Hematopoietic multipotent progenitor cell treated with erythropoietin and hydrocortisone succinate and interleukin-3 and kit ligand, for 15 days (in vitro differentiated cells): ENCODE measurements around the gene EHMT2.
A peak's percentile ranks its signal among the peaks of the same experiment; 100 is the strongest.
"Not testable (repeated sequence)": the region's sequence is repeated elsewhere in the genome, so short reads cannot be mapped to it uniquely, and the experiment has no call there.

ENCODE experiments used
- DNase-seq: peaks from one replicate; pipeline ENCODE4 v3.0.0-alpha.2; 2015; ENCODE audit warnings: low spot score

The EHMT2 gene

DNA sequence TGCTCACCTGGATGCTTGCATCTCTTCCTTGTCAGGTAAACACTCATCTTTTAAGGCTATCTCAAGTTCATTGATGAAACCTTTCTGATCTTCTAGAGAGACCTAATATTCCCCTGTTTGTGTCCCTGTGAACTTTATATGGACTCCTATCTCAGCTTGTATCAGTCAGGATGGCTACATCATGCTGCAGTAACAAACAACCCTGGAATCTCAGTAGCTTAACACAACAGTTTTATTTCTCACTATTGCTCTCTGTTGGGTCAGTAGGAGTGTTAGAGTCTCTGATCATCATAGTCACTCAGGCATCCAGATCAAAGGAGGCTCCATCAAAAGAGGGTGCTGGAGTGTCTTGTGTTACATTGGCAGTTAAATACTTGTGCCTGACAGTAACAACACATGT, 17.9 kb upstream of the EHMT2 start:
- DNase-seq: no peak

DNA sequence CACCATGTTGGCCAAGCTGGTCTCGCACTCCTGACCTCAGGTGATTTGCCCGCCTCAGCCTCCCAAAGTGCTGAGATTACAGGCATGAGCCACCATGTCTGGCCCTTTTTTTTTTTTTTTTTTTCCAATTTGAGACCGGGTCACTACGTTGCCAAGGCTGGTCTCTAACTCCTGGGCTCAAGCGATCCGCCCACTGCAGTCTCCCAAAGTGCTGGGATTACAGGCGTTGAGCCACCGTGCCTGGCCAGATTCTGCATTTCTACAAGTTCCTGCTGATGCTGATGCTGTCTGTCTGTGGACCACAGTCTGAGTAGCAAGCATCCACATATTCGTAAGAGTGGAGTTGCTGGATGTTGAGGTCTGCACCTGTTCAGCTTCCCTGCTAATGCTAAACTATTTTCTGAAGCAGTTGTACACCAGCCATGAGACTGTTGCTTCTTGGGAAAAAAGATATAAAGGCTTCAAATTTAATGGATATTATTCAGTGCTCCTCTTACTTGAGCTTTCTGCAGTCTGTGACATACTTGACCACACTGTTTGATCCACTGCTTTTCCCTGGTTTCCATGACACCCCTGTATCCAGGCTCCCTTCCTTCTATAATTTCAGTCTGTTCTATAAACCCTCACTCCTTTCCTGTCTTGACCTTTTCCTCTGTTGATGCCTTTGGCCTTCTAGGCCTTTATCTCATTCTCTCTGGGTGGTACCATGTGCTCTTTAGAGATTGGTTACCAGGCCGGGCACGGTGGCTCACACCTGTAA, 14.5 kb upstream of the EHMT2 start:
- no peak for DNase-seq

DNA sequence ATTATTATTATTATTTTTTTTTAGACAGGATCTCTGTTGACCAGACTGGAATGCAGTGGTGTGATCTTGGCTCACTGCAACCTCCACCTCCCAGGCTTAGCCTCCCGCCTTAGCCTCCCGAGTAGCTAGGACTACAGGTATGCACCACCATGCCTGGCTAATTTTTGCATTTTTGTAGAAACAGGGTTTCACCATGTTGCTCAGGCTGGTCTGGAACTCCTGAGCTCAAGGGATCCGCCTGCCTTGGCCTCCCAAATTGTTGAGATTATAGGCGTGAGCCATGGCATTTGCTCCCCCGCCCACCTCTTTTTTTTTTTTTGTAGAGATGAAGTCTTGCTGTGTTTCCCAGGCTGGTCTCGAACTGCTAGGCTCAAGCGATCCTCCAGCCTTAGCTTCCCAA, 11.8 kb upstream of the EHMT2 start:
- not testable (repeated sequence) for DNase-seq

- no peak for DNase-seq
These were observed 11.3 kb upstream of the EHMT2 start for GRCh38 chr6:31908791-31909190.

- not testable (repeated sequence) for DNase-seq
These were observed 10.8 kb upstream of the EHMT2 start for GRCh38 chr6:31908255-31908654.

- DNase-seq: no peak
These were observed 9.8 kb upstream of the EHMT2 start for GRCh38 chr6:31907158-31907813.

GRCh38 chr6:31906727-31907126, 9.2 kb upstream of the EHMT2 start:
- DNase-seq: not testable (repeated sequence)

DNA sequence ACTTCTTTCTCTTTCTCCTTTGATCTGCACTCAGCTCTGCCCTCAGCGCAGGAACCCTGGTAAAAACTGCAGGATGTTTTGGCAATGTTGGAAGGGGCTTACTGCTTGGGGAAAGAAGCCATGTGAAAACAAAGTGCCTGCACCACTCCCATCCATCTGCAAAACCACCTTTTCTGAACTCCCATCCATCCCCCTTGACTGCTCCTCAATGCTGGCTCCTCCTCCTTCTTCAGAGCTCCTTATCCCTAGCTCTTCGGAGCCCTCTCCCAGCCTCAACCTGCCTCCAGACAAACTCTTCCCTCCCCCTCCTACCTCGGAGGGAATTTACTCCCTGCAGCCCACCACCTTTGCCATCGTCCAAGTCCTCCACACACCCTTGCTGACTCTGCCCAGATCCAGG, 8.6 kb upstream of the EHMT2 start:
- DNase-seq: no peak

GRCh38 chr6:31905041-31905440, 7.5 kb upstream of the EHMT2 start:
- DNase-seq: no peak

- DNase-seq: no peak
These were observed 6.5 kb upstream of the EHMT2 start for GRCh38 chr6:31903957-31904356.

DNA sequence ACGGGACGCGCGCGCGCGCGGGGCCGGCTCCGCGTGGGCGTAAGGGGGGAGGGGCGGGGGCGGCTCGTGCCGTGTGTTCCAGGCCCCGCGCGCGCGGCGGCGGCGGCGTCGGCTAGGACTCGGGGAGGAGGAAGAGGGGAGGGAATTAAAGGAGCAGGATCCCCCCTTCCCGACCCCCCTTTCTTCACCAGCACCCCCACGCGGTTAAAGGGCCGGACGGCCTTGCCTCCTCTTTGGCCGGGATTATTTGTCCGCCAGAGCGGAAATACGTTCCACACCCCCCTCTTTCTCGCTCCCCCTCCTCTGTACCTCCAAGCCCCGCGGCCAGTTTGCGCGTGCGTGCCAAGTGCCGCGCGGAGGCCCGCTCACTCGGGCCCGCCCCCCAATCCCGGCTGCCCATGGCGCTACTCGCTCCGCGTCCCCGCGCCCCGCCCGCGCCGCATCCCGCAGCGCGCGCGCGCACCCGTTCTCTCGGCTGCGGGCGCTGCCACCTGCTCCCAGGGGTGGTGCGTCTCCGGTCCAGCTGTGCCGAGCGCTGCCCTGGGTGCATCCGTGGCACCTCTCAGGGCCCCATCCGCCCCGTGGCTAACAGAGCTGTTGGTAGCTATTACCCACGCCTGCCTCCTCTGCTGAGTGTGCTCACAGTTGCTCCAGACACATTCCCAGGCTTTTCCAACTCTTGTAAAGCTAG, 4.6 kb upstream of the EHMT2 start, which contains the start of gene ZBTB12:
Gene ZBTB12, minus strand, starts transcription at position 134 of the 691 bp plus-strand sequence. CDS start 781 bp downstream, outside the sequence.
- DNase-seq: peak; percentile 48

DNA sequence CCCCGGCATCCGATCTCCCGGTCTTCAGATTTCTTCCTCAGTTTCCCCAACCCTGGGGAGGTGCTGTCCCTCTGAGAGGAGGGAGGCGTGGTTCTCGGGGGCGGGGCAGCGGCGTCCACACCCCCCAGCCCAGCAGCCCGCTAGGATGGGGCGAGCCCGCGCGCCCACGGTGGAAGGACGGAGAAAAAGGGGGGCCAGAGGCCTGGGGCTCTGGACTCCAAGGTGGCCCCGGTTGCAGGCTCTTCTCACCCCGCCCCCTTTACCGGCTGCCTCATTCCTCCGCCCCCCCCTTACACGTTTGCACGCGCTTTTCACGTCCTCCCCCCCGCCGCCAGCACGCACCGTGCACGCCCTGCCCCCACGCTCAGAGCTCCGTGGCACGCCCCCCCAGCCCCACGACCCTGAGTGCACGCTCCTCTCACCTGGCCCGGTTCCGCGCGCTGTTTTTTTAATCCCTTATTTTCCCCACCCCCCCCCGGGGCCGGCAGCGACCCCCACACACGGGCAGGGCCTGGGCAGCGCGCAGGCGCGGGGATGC, 4.0 kb upstream of the EHMT2 start:
- no peak for DNase-seq

- no peak for DNase-seq
These were observed 3.5 kb upstream of the EHMT2 start for GRCh38 chr6:31900917-31901414.

- no peak for DNase-seq
These were observed 2.6 kb upstream of the EHMT2 start for GRCh38 chr6:31899882-31900722.

GRCh38 chr6:31899215-31899614, 1.7 kb upstream of the EHMT2 start:
- DNase-seq: no peak

DNA sequence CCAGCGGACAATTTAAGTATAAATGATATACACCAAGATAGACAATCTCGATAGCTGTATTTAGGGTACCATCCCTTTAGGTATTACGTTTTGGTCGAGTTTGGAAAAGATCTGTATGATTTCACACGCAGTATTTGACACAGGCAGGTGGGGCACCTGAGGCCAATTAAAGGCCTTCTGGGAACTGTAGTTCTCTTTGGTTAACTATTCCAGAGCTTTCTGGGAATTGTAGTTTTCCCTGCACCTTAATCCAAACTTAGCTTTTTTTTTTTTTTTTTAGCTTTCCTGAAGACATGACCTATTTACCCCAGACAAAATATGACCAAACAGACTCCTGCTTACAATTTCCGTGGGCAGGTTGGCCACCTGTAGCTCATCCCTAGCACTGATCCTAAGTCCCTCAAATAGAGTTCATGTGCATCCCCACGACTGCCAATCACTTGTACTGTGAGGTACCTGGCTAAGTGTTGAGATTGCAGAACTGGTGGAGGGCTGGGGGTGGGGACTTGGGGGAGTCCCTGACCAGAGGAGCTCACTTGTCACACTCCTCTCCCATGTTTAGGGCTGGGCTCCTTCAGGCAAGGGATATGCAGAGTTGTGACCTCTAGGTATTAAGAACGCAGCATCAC, 999 bp upstream of the EHMT2 start:
- DNase-seq: peak; percentile 81

- no peak for DNase-seq
These were observed 464 bp downstream of the EHMT2 start for GRCh38 chr6:31896856-31897611.

DNA sequence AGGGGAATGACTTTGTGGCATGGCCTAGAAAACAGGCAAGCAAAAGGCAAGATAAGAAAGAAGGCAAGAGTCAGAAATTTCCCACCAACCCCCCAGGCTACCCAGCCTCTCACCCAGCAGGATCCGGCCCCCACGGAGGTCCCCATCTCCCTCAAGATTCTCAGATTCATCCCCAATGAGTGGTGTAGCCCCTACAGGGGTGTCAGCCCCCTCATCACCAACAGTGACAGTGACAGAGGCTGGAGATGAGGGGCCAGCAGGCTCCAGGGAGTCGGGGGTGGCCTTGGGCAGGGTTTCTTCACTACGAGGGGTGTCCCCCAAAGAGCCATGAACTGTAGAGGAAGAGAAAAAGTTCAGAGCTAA, 1.0 kb downstream of the EHMT2 start:
- DNase-seq: no peak

DNA sequence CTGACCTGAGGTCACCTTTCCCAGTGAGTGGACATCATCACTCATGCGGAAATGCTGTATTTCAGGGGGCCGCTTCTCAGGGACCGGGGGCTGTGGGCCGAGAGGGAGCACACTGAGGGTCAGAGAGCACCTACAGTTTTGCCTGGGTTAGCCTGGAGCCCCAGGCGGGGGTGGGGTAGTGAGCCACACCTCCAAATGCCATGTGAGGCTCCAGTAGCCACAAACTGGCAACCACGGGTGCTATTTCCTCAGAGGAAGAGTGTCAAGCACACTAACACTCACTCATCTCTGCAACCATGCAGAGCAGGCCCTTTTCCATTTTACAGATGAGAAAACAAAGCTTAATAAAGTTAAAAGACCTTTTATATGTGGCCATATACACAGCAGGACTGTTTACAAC, 4.7 kb downstream of the EHMT2 start:
- DNase-seq: no peak

DNA sequence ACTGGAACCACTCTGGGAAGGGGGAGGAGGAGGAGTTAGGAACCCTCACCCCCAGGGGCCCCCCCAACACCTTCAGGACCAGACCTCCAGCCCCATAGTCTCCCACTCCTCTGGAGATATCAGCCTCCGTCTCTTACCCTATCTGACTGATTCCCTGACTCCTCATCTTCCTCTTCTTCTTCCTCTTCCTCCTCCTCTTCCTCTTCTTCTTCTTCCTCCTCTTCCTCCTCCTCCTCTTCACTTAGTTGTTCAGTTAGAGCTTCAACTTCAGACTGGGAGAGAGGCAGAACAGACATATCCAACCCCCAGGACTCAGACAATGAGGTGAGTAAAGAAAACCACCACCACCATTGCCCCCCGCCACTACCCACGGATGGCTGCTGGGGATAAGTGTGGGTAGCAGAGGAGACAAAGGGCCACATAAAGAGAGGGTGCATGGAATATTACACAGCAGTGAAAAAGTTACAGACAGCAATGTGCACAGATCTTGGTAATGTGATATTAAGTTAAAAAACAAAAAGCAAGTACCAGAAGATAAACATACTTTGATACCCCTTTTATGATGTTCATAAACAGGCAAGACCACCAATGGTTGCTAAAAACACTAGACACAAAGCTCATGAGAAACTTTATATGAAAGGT, 8.0 kb downstream of the EHMT2 start:
- no peak for DNase-seq
